ACC112 (cell line): ENCODE results near the gene ZNF672.
A peak's percentile ranks its signal among the peaks of the same experiment; 100 is the strongest.
"Not testable (repeated sequence)": the region's sequence is repeated elsewhere in the genome, so short reads cannot be mapped to it uniquely, and the experiment has no call there.

Experiments used
- H2AFZ ChIP-seq: fragments of 200-600 bp; sonication (generic); one replicate; pipeline ENCODE4 v1.6.0; 2017; ENCODE audit warnings: antibody characterized with exemption, low read length; ENCODE audit not compliant: unreplicated experiment
- H3K27ac ChIP-seq: fragments of 200-600 bp; sonication (generic); 2 replicates; pipeline ENCODE4 v1.5.1; 2014; ENCODE audit warnings: low read depth, mild to moderate bottlenecking, antibody characterized with exemption, low read length, moderate library complexity
- H3K27me3 ChIP-seq: fragments of 200-600 bp; sonication (generic); 2 replicates; pipeline ENCODE4 v1.6.1; 2014; ENCODE audit warnings: mild to moderate bottlenecking, antibody characterized with exemption, low read length, moderate library complexity, mixed read lengths; ENCODE audit not compliant: insufficient read depth
- H3K36me3 ChIP-seq: fragments of 200-600 bp; sonication (generic); 2 replicates; pipeline ENCODE4 v1.6.1; 2016; ENCODE audit warnings: mild to moderate bottlenecking, antibody characterized with exemption, low read length, moderate library complexity, mixed read lengths; ENCODE audit not compliant: insufficient read depth
- H3K4me1 ChIP-seq: fragments of 200-600 bp; sonication (generic); one replicate; pipeline ENCODE4 v1.6.1; 2016; ENCODE audit warnings: low read length, mixed read lengths; ENCODE audit not compliant: insufficient read depth, unreplicated experiment, control insufficient read depth
- H3K4me3 ChIP-seq: fragments of 200-600 bp; sonication (generic); 2 replicates; pipeline ENCODE4 v1.5.1; 2014; ENCODE audit warnings: mild to moderate bottlenecking, low read depth, low read length
- H3K79me2 ChIP-seq: fragments of 200-600 bp; sonication (generic); one replicate; pipeline ENCODE4 v1.6.0; 2016; ENCODE audit warnings: low read length; ENCODE audit not compliant: control insufficient read depth, unreplicated experiment, insufficient read depth

Gene ZNF672

GRCh38 chr1:248803501-248803900 lies 34.5 kb upstream of the ZNF672 start:
- not testable (repeated sequence) for H3K36me3 ChIP-seq, H3K27ac ChIP-seq, H3K4me1 ChIP-seq, H2AFZ ChIP-seq, H3K4me3 ChIP-seq, H3K27me3 ChIP-seq, H3K79me2 ChIP-seq

- no peaks in the 10 kb centered on the region for H3K4me1 ChIP-seq
- no peaks in the 10 kb centered on the region for H3K27me3 ChIP-seq
- H3K79me2 ChIP-seq = no peaks in the 10 kb centered on the region
- no peak overlapping the region for H3K4me3 ChIP-seq
- no peak overlapping the region for H2AFZ ChIP-seq
- H3K36me3 ChIP-seq = no peaks in the 10 kb centered on the region
- H3K27ac ChIP-seq = no peak overlapping the region
Measured at GRCh38 chr1:248804771-248805681, 33.0 kb upstream of the ZNF672 start.

GRCh38 chr1:248805876-248806275 lies 32.1 kb upstream of the ZNF672 start:
- no peaks in the 10 kb centered on the region for H3K36me3 ChIP-seq
- no peak overlapping the region for H2AFZ ChIP-seq
- H3K79me2 ChIP-seq = no peaks in the 10 kb centered on the region
- no peak overlapping the region for H3K27ac ChIP-seq
- peaks cover 6% of the 10 kb centered on the region for H3K4me1 ChIP-seq
- no peak overlapping the region for H3K4me3 ChIP-seq
- H3K27me3 ChIP-seq = no peaks in the 10 kb centered on the region

DNA sequence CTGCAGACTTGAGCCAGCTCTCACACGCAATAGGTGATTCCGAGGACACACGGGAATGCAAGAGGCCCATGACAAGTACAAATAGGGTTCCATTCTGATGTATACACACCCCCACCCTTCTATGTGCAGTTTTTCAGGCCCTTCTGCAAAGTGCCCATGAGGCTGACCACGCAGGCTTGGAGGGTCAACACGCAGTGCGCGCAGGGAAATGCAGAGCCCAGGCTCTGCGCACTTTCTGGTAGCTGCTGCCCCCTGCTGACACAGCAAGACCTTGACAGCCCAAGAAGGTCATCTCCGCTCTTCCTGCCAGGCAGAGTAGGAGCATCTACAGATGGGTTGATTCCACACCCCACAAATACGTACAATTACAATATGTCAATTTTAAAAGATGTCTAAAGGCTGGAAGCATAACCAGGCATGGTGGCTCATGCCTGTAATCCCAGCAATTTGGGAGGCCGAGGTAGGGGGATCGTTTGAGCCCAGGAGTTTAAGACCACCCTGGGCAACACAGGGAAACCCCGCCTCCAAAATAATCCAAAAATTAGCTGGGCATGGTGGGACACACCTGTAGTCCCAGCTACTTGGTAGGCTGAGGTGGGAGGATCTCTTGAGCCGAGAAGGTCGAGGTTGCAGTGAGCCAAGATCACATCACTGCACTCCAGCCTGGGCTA lies 30.8 kb upstream of the ZNF672 start:
- Histone ChIP-seq H2AFZ (no peak overlapping the region), H3K4me3 (no peak overlapping the region), H3K36me3 (no peaks in the 10 kb centered on the region), H3K4me1 (peaks cover 11% of the 10 kb centered on the region), H3K79me2 (no peaks in the 10 kb centered on the region), H3K27ac (no peak overlapping the region), H3K27me3 (no peaks in the 10 kb centered on the region)

GRCh38 chr1:248808876-248809275 lies 29.1 kb upstream of the ZNF672 start:
- Histone ChIP-seq H3K27me3 (no peaks in the 10 kb centered on the region), H3K79me2 (no peaks in the 10 kb centered on the region), H3K4me3 (no peak overlapping the region), H2AFZ (no peak overlapping the region), H3K27ac (no peak overlapping the region), H3K4me1 (peaks cover 11% of the 10 kb centered on the region), H3K36me3 (0 out of 2 replicates have a peak, but pooled peaks cover 7% of the 10 kb centered on the region)

DNA sequence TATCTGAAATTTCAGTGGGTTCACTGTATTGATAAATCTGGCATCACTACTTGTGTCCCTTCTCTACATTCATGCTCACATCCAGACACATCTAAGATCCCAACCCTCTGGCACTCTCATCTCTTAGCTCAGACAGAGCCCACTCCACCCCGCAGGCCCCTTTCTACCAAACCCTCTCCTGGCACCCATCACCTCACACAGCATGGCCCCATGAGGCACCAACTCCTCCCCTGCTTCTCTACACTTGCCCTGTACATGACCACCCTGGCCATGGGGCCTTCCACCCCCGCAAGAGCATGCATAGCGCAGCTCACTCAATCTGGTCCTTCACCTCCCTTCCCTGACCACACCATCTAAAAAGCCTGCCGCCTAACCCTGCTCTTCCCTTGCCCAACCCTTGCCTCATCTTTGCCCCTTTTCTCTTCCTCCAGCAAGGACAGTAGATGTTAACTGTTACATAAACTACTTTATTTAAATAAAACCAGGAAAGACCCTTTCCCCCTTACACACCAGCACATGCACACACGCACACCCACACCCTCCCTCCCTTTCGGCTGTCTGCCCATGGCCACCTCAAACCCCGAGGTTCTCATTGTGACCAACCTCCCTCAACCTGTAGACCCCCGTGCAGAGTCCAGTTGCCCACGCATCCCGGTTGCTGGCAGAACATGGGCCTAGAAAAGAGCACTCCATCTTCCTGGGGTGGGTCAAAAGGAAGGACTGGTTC lies 27.9 kb upstream of the ZNF672 start:
- Histone ChIP-seq H2AFZ (no peak overlapping the region), H3K79me2 (no peaks in the 10 kb centered on the region)

DNA sequence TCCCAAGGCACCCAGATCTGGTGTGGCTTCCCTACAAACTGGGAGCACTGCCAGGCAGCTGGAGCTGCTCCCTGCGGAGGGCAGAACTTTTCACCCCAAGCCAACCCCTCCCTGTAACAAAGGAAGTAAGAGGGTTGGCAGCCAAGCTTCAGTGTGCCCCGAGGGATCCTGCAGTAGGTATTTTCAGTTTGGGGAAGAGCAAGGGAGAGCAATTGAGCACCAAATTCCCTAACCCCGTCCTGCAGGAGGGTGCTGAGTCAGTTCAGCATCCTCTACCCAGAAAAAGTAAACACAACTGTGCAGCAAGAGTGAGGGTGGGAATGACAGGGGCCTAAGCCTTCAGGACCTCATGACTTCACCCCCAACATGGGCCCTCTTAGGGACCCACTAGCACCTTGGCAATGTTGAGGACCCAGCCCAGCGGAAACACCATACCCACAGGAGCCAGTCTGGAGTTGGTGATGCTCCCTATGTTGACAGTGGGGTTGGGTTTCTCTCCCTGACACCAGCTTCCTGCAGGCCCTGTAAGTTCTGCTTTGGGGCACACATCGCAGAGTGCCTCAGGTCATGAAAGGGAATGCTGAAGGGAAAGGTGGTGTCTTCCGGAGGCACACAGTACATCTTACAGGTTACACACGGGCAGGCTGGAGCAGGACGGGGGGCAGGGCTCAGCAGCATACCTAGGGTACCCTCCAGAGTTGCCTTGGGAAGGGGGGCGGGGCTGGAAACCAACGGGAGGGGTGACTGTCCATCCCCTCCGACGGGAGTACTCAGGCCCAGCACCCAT lies 27.1 kb upstream of the ZNF672 start:
- H2AFZ ChIP-seq = no peak overlapping the region
- no peaks in the 10 kb centered on the region for H3K79me2 ChIP-seq
- peaks cover 11% of the 10 kb centered on the region for H3K4me1 ChIP-seq
- no peak overlapping the region; the same call in 1 of the 2 replicates for H3K27ac ChIP-seq
- 0 out of 2 replicates have a peak, but pooled peaks cover 16% of the 10 kb centered on the region for H3K36me3 ChIP-seq
- H3K4me3 ChIP-seq = 0 out of 2 replicates have a peak overlapping the region, but pooled peaks have one; percentile 17
- H3K27me3 ChIP-seq = no peaks in the 10 kb centered on the region

More for the DNA sequence above, 27.9 kb upstream of the ZNF672 start:
- H3K4me1 ChIP-seq = peaks cover 11% of the 10 kb centered on the region
- H3K27ac ChIP-seq = no peak overlapping the region
- H3K4me3 ChIP-seq = no peak overlapping the region
- H3K27me3 ChIP-seq = no peaks in the 10 kb centered on the region
- 0 out of 2 replicates have a peak, but pooled peaks cover 16% of the 10 kb centered on the region for H3K36me3 ChIP-seq

DNA sequence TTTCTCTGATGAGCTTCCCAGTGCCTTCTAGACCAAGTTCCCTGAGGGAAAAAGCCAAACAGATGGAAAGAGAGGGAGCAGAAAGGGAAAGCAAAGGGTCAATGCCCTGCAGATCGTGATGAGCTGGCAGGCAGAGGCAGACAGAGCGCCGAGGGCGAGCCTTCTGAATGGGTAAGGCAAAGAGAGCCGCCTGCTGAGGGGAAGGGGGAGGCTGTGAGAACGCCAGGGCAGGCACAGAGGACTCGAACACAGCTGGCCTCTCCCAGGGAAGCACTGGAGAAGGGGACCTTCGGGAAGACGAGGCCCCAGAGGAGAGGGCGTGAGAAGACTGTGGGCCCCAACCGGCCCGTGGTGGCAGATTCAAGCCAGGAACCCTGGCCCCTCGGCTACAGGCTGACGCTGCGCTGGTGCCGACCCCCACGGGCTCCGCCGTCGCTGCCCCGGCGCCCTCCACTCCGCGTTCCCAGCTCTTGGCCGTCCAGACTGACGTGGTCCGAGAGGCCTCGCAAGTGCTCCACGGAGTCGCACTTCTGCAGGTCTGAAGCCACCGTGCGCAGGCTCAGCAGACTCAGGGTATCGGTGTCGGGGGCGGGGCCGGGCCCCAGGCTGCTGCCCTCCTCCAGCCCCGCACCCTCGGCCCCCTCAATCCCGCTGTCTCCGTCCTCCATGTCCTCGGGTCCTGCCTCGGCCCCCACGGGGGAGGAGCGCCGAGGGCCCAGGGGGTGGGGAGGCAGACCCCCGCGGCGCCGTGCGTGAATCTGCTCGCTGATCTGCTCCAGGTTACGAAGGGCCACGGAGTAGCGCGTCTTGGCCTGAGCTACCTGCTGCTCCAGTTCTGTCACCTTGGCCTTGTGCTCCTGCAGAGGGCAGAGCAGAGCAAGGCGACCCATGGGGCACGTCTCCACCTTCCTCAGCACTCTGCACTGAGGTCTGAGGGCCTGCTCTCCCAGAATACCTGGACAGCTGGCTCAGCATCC lies 26.2 kb upstream of the ZNF672 start:
- Histone ChIP-seq H2AFZ (no peak overlapping the region), H3K36me3 (0 out of 2 replicates have a peak, but pooled peaks cover 16% of the 10 kb centered on the region), H3K4me1 (peaks cover 11% of the 10 kb centered on the region), H3K27ac (no peak overlapping the region), H3K79me2 (no peaks in the 10 kb centered on the region), H3K4me3 (no peak overlapping the region), H3K27me3 (no peaks in the 10 kb centered on the region)

DNA sequence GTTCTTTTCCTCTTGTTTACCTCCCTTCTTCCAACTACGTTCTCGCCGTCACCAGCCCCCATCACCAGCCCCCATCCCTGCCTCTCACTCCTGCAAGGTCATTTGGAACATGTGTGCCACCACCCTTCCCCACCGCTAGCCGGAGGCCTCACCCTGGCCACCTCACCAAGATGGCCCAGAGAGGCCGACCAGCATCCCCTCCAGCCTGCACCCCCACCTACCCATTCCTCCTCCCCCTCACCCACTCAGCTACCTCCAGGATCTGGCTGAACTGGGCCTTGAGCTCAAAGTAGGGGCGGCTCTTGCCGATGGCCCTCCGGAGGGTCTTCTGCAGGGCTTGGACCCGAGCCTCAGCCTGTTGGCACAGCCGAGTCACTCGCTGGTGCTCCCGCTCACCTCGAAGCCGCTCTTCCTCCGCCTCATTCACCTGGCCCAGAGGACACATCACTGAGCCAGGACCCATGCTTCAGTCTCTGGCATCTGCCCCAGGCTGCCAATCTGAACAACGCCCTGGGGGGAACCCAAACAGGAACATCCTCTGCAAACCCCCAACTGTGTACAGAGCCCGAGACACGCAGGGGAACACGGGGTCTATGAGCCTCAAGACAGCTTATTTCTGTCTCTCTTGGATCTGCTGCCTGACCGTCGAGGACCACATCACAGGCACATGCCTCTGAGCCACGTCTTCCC lies 25.1 kb upstream of the ZNF672 start:
- H3K4me3 ChIP-seq = no peak overlapping the region
- no peaks in the 10 kb centered on the region for H3K27me3 ChIP-seq
- H3K36me3 ChIP-seq = 0 out of 2 replicates have a peak, but pooled peaks cover 16% of the 10 kb centered on the region
- no peaks in the 10 kb centered on the region for H3K79me2 ChIP-seq
- H2AFZ ChIP-seq = no peak overlapping the region
- H3K4me1 ChIP-seq = peaks cover 11% of the 10 kb centered on the region
- no peak overlapping the region for H3K27ac ChIP-seq
